ENCODE measurements around the gene ASMTL.

- TF ChIP-seq ELF4 (IDR thresholded peaks at IDR 0.05): no peak
- no peak for TF ChIP-seq FOXM1 (IDR thresholded peaks at IDR 0.05; ENCODE audit: borderline replicate concordance)
- no peak for TF ChIP-seq ZNF384 (IDR thresholded peaks at IDR 0.05)
- TF ChIP-seq L3MBTL2 (conservative IDR thresholded peaks at IDR 0.05): no peak
- TF ChIP-seq SP1 (IDR thresholded peaks at IDR 0.05): no peak
- TF ChIP-seq NFRKB (IDR thresholded peaks at IDR 0.05): no peak
- no peak for TF ChIP-seq BHLHE40 (IDR thresholded peaks at IDR 0.05; ENCODE audit: borderline replicate concordance)
- TF ChIP-seq FOXA1 (IDR thresholded peaks at IDR 0.05): no peak
- TF ChIP-seq TARDBP (IDR thresholded peaks at IDR 0.05): no peak
Measured at GRCh38 chrX:1464041-1464970, 11.6 kb upstream of the ASMTL start.
